OCI-LY1 (cell line): ENCODE data around the gene SLC28A3.

Experiments used
- H2AFZ ChIP-seq: fragments of 200-600 bp; sonication (generic), shearing (Covaris generic); 2 replicates; pipeline ENCODE4 v1.6.0; 2014; ENCODE audit warnings: antibody characterized with exemption, mild to moderate bottlenecking, low read length
- H3F3A ChIP-seq: fragments of 200-600 bp; sonication (generic), shearing (Covaris generic); 2 replicates; pipeline ENCODE4 v1.6.0; 2014; ENCODE audit warnings: mild to moderate bottlenecking, antibody characterized with exemption, low read length, moderate library complexity; ENCODE audit not compliant: insufficient read depth
- H3K27ac ChIP-seq: fragments of 200-600 bp; sonication (generic); 2 replicates; pipeline ENCODE4 v1.5.1; 2014; ENCODE audit warnings: low read length, mixed run types, mild to moderate bottlenecking, low read depth; ENCODE audit not compliant: poor library complexity, severe bottlenecking
- H3K27me3 ChIP-seq: fragments of 200-600 bp; sonication (generic); 2 replicates; pipeline ENCODE4 v1.6.0; 2014; ENCODE audit warnings: antibody characterized with exemption, mild to moderate bottlenecking, low read length, moderate library complexity; ENCODE audit not compliant: insufficient read depth
- H3K36me3 ChIP-seq: fragments of 200-600 bp; sonication (generic); 2 replicates; pipeline ENCODE4 v1.6.1; 2014; ENCODE audit warnings: mild to moderate bottlenecking, antibody characterized with exemption, low read length, moderate library complexity, mixed read lengths; ENCODE audit not compliant: insufficient read depth
- H3K4me1 ChIP-seq: fragments of 200-600 bp; sonication (generic); 2 replicates; pipeline ENCODE4 v1.5.1; 2014; ENCODE audit warnings: mild to moderate bottlenecking, low read length, moderate library complexity; ENCODE audit not compliant: insufficient read depth, severe bottlenecking
- H3K4me2 ChIP-seq: fragments of 200-600 bp; sonication (generic), shearing (Covaris generic); 2 replicates; pipeline ENCODE4 v1.6.1; 2014; ENCODE audit warnings: low read length
- H3K4me3 ChIP-seq: fragments of 200-600 bp; sonication (generic); 2 replicates; pipeline ENCODE4 v1.5.1; 2014; ENCODE audit warnings: low read length, low read depth, mild to moderate bottlenecking, mixed read lengths; ENCODE audit not compliant: poor library complexity, severe bottlenecking
- H3K79me2 ChIP-seq: fragments of 200-600 bp; shearing (Covaris generic); 2 replicates; pipeline ENCODE4 v1.6.1; 2016; ENCODE audit warnings: mixed run types, low read length, mixed read lengths; ENCODE audit not compliant: insufficient read depth
- H3K9ac ChIP-seq: fragments of 200-600 bp; sonication (generic), shearing (Covaris generic); 2 replicates; pipeline ENCODE4 v1.6.1; 2014; ENCODE audit warnings: mild to moderate bottlenecking, low read length, mixed read lengths
- H3K9me2 ChIP-seq: fragments of 200-600 bp; sonication (generic), shearing (Covaris generic); 2 replicates; pipeline ENCODE4 v1.6.1; 2014; ENCODE audit warnings: low read depth, mild to moderate bottlenecking, low read length, mixed read lengths
- H3K9me3 ChIP-seq: fragments of 200-600 bp; shearing (Covaris generic); 2 replicates; pipeline ENCODE4 v1.6.1; 2014; ENCODE audit warnings: low read length, mixed read lengths
- H4K20me1 ChIP-seq: fragments of 200-600 bp; sonication (generic), shearing (Covaris generic); 2 replicates; pipeline ENCODE4 v1.6.0; 2016; ENCODE audit warnings: mild to moderate bottlenecking, low read length; ENCODE audit not compliant: insufficient read depth
- CTCF ChIP-seq: fragments of 200-600 bp; sonication (generic), shearing (Covaris generic); IDR thresholded peaks from 2 replicates; pipeline ENCODE4 v1.5.1; 2017; ENCODE audit warnings: mild to moderate bottlenecking, antibody characterized with exemption, low read length, moderate library complexity, mixed read lengths
- EZH2 ChIP-seq: fragments of 200-600 bp; sonication (generic), shearing (Covaris generic); IDR thresholded peaks from 2 replicates; pipeline ENCODE4 v1.8.0; 2017; ENCODE audit warnings: borderline replicate concordance, mixed run types, mild to moderate bottlenecking, antibody characterized with exemption, low read length, moderate library complexity, mixed read lengths

Gene SLC28A3

GRCh38 chr9:84382720-84383119, 42.2 kb upstream of the SLC28A3 start:
- Histone ChIP-seq H3K36me3 (no peaks in the 10 kb centered on the region), H3K9ac (no peak overlapping the region), H3K27me3 (no peaks in the 10 kb centered on the region), H3K9me3 (no peaks in the 10 kb centered on the region), H3K4me1 (no peaks in the 10 kb centered on the region), H3K9me2 (no peaks in the 10 kb centered on the region), H3F3A (no peaks in the 10 kb centered on the region), H4K20me1 (no peaks in the 10 kb centered on the region), H3K27ac (no peak overlapping the region), H3K4me3 (no peak overlapping the region), H3K4me2 (no peak overlapping the region), H2AFZ (no peak overlapping the region), H3K79me2 (no peaks in the 10 kb centered on the region)
- TF ChIP-seq CTCF, result no peak
- no peak for TF ChIP-seq EZH2

- H3F3A ChIP-seq, result no peaks in the 10 kb centered on the region
- H3K4me2 ChIP-seq, result no peak overlapping the region
- no peaks in the 10 kb centered on the region for H3K79me2 ChIP-seq
- H3K9me2 ChIP-seq, result no peaks in the 10 kb centered on the region
- no peaks in the 10 kb centered on the region for H3K4me1 ChIP-seq
- H3K27me3 ChIP-seq, result no peaks in the 10 kb centered on the region
- H3K9me3 ChIP-seq, result no peaks in the 10 kb centered on the region
- no peak overlapping the region for H3K27ac ChIP-seq
- TF ChIP-seq CTCF, result no peak
- no peak for TF ChIP-seq EZH2
- no peak overlapping the region for H3K4me3 ChIP-seq
- H4K20me1 ChIP-seq, result no peaks in the 10 kb centered on the region
- no peaks in the 10 kb centered on the region for H3K36me3 ChIP-seq
- no peak overlapping the region for H3K9ac ChIP-seq
- H2AFZ ChIP-seq, result no peak overlapping the region
Measured at GRCh38 chr9:84381508-84381907, 41.0 kb upstream of the SLC28A3 start.

GRCh38 chr9:84379740-84380139, 39.2 kb upstream of the SLC28A3 start:
- H3K9me2 ChIP-seq, result no peaks in the 10 kb centered on the region
- no peak overlapping the region for H3K4me2 ChIP-seq
- TF ChIP-seq CTCF (no peak), EZH2 (no peak)
- no peak overlapping the region for H3K27ac ChIP-seq
- no peaks in the 10 kb centered on the region for H3K27me3 ChIP-seq
- H3K9ac ChIP-seq, result no peak overlapping the region
- H3K4me3 ChIP-seq, result no peak overlapping the region
- H2AFZ ChIP-seq, result no peak overlapping the region
- H3K36me3 ChIP-seq, result no peaks in the 10 kb centered on the region
- H3F3A ChIP-seq, result no peaks in the 10 kb centered on the region
- no peaks in the 10 kb centered on the region for H4K20me1 ChIP-seq
- H3K79me2 ChIP-seq, result no peaks in the 10 kb centered on the region
- no peaks in the 10 kb centered on the region for H3K9me3 ChIP-seq
- no peaks in the 10 kb centered on the region for H3K4me1 ChIP-seq
